HCT116 (cell line): ENCODE measurements around the gene TIMD4. TPM values are rescaled to one million over a fixed set of nuclear protein-coding genes. Genes with fewer than 3 reads are reported as not detected.

ENCODE experiments used
- ATAC-seq: fragments of 200-7000 bp; cut with Tn5 transposase; 2 replicates; pipeline ENCODE4 v1.9.1; 2020; ENCODE audit warnings: mild to moderate bottlenecking, moderate library complexity
- BruUV-seq: library from RNA; stranded (reverse); fragments of 400-500 nt; replicated peaks from 2 replicates; lab custom pipeline; 2021; lab: Mats Ljungman, UMichigan
- CTCF ChIA-PET: fragments of 300-600 bp; sonication (Branson Sonifier 250); formaldehyde crosslinking; loops from one replicate; lab custom pipeline; 2021; ENCODE audit warnings: antibody characterized with exemption; lab: Charles Lee
- POLR2A ChIA-PET: fragments of 300-600, 350-600 bp; sonication (Branson Sonifier 250); formaldehyde crosslinking; loops from one replicate; lab custom pipeline; 2021; ENCODE audit warnings: antibody characterized with exemption; lab: Charles Lee
- RAD21 ChIA-PET, 2 experiments: fragments of 300-600 bp; sonication (Branson Sonifier 250); formaldehyde crosslinking; loops; one replicate each; lab custom pipeline; 2023; ENCODE audit warnings: low total read pairs in 2 of 2; ENCODE audit not compliant: uncharacterized antibody in 2 of 2, unreplicated experiment in 2 of 2, low non-redundant PET in 1 of 2; lab: Charles Lee
- DNase-seq: peaks from one replicate; pipeline ENCODE4 v3.0.0-alpha.2; 2010; ENCODE audit warnings: low read depth, low spot score
- H2AFZ ChIP-seq: fragments of 200-600 bp; shearing (Covaris generic), sonication (generic); 2 replicates; pipeline ENCODE4 v1.6.1; 2017; ENCODE audit warnings: low read depth, mixed run types, mixed read lengths, antibody characterized with exemption, low read length; ENCODE audit not compliant: poor library complexity, severe bottlenecking
- H3K27ac ChIP-seq: 2 replicates; pipeline ENCODE4 v1.5.1; 2012; ENCODE audit warnings: low read depth, low read length
- H3K27me3 ChIP-seq: fragments of 200-600 bp; sonication (generic); 2 replicates; pipeline ENCODE4 v1.6.1; 2016; ENCODE audit warnings: mixed run types, low read length, mixed read lengths; ENCODE audit not compliant: insufficient read depth
- H3K36me3 ChIP-seq, 2 experiments: fragments of 200-500 bp in 1 of 2; fragments of 200-600 bp in 1 of 2; sonication (Bioruptor generic) in 1 of 2; sonication (generic) in 1 of 2; 2 replicates each; pipeline versions ENCODE4 v1.5.1 to v1.6.1; 2014 to 2016; ENCODE audit warnings: low read length in 2 of 2, inconsistent platforms in 1 of 2, mixed read lengths in 1 of 2, mixed run types in 1 of 2; ENCODE audit not compliant: insufficient read depth in 2 of 2, control insufficient read depth in 1 of 2
- H3K4me1 ChIP-seq, 2 experiments: fragments of 200-600 bp in 1 of 2; sonication (generic) in 1 of 2; 2 replicates each; pipeline versions ENCODE4 v1.5.1 to v1.6.1; 2012 to 2017; ENCODE audit warnings: low read length in 2 of 2, inconsistent platforms in 1 of 2, mild to moderate bottlenecking in 1 of 2, mixed read lengths in 1 of 2, mixed run types in 1 of 2, moderate library complexity in 1 of 2; ENCODE audit not compliant: insufficient read depth in 2 of 2, control insufficient read depth in 1 of 2
- H3K4me2 ChIP-seq: fragments of 200-600 bp; sonication (generic); 2 replicates; pipeline ENCODE4 v1.6.1; 2017; ENCODE audit warnings: mixed run types, low read length, mixed read lengths
- H3K4me3 ChIP-seq, 2 experiments: fragments of 200-600 bp in 1 of 2; sonication (generic) in 1 of 2; replicated peaks in 1 of 2; 2 replicates each; pipeline ENCODE4 v1.5.1; 2011 to 2016; ENCODE audit warnings: low read length in 2 of 2, control low read depth in 1 of 2, low read depth in 1 of 2, mild to moderate bottlenecking in 1 of 2, mixed read lengths in 1 of 2, mixed run types in 1 of 2
- H3K79me2 ChIP-seq: fragments of 200-600 bp; sonication (generic); 2 replicates; pipeline ENCODE4 v1.6.1; 2017; ENCODE audit warnings: mild to moderate bottlenecking, mixed run types, low read length, moderate library complexity, mixed read lengths; ENCODE audit not compliant: insufficient read depth
- H3K9ac ChIP-seq: fragments of 200-600 bp; sonication (generic); 2 replicates; pipeline ENCODE4 v1.6.1; 2016; ENCODE audit warnings: low read length, mixed read lengths
- H3K9me2 ChIP-seq: fragments of 200-600 bp; sonication (generic), shearing (Covaris generic); 2 replicates; pipeline ENCODE4 v1.6.1; 2017; ENCODE audit warnings: mixed run types, mild to moderate bottlenecking, moderate library complexity; ENCODE audit not compliant: insufficient read depth
- H3K9me3 ChIP-seq, 2 experiments: fragments of 200-500 bp in 1 of 2; fragments of 200-600 bp in 1 of 2; sonication (Bioruptor generic) in 1 of 2; sonication (generic) in 1 of 2; 2 replicates each; pipeline ENCODE4 v1.6.1; 2014 to 2017; ENCODE audit warnings: low read length in 2 of 2, mixed read lengths in 2 of 2, inconsistent platforms in 1 of 2, low read depth in 1 of 2, mild to moderate bottlenecking in 1 of 2, mixed run types in 1 of 2, moderate library complexity in 1 of 2; ENCODE audit not compliant: control insufficient read depth in 1 of 2, insufficient read depth in 1 of 2
- H4K20me1 ChIP-seq: fragments of 200-600 bp; sonication (generic), shearing (Covaris generic); 2 replicates; pipeline ENCODE4 v1.6.1; 2017; ENCODE audit warnings: mixed run types, mild to moderate bottlenecking, moderate library complexity; ENCODE audit not compliant: insufficient read depth
- CBX3 ChIP-seq: IDR thresholded peaks from 2 replicates; pipeline ENCODE4 v1.6.1; 2012; ENCODE audit warnings: low read depth
- CEBPB ChIP-seq: IDR thresholded peaks from 2 replicates; pipeline ENCODE4 v1.6.1; 2012; ENCODE audit warnings: low read depth
- EGR1 ChIP-seq: IDR thresholded peaks from 2 replicates; pipeline ENCODE4 v1.6.1; 2012; ENCODE audit warnings: low read depth
- EZH2 ChIP-seq: fragments of 200-600 bp; sonication (generic); IDR thresholded peaks from 2 replicates; pipeline ENCODE4 v1.6.1; 2017; ENCODE audit warnings: antibody characterized with exemption, mixed run types
- EZH2phosphoT487 ChIP-seq: fragments of 200-600 bp; IDR thresholded peaks from 2 replicates; pipeline ENCODE4 v1.6.1; 2018; ENCODE audit warnings: antibody characterized with exemption, borderline replicate concordance
- FOSL1 ChIP-seq: IDR thresholded peaks from 2 replicates; pipeline ENCODE4 v1.6.1; 2012; ENCODE audit warnings: low read depth
- JUND ChIP-seq: IDR thresholded peaks from 2 replicates; pipeline ENCODE4 v1.6.1; 2012
- POLR2A ChIP-seq: IDR thresholded peaks from 2 replicates; pipeline ENCODE4 v1.7.0; 2011; ENCODE audit warnings: borderline replicate concordance; ENCODE audit not compliant: insufficient read depth, insufficient read length; ENCODE audit errors: extremely low read depth
- POLR2AphosphoS5 ChIP-seq: IDR thresholded peaks from 2 replicates; pipeline ENCODE4 v1.6.1; 2011; ENCODE audit warnings: mild to moderate bottlenecking, low read depth, low read length, moderate library complexity
- RAD21 ChIP-seq: IDR thresholded peaks from 2 replicates; pipeline ENCODE4 v1.6.1; 2012; ENCODE audit warnings: low read depth, mild to moderate bottlenecking
- SIN3A ChIP-seq: IDR thresholded peaks from 2 replicates; pipeline ENCODE4 v1.6.1; 2012; ENCODE audit warnings: low read depth
- SP1 ChIP-seq: IDR thresholded peaks from 2 replicates; pipeline ENCODE4 v1.6.1; 2012; ENCODE audit warnings: low read depth
- SRF ChIP-seq: IDR thresholded peaks from 2 replicates; pipeline ENCODE4 v1.6.1; 2012; ENCODE audit warnings: low read depth
- YY1 ChIP-seq: IDR thresholded peaks from 2 replicates; pipeline ENCODE4 v1.6.1; 2011; ENCODE audit warnings: low read length, low read depth, moderate library complexity, mild to moderate bottlenecking; ENCODE audit not compliant: insufficient replicate concordance; ENCODE audit errors: extremely low read depth
- ZFX ChIP-seq: fragments of 450-650 bp; IDR thresholded peaks from 2 replicates; pipeline ENCODE4 v1.6.1; 2017
- ZNF274 ChIP-seq: fragments of 200-500 bp; sonication (Bioruptor generic); IDR thresholded peaks from 2 replicates; pipeline ENCODE4 v1.6.1; 2014; ENCODE audit warnings: mild to moderate bottlenecking, low read depth, low read length, inconsistent platforms
- intact Hi-C: fragments of 100-400 bp; cut with micrococcal nuclease; formaldehyde crosslinking; loops from 2 replicates; pipeline ENCODE4 v1.10.0; 2022
- total RNA-seq: library from RNA; stranded (reverse); gene quantifications from one replicate; pipeline ENCODE4 v1.2.1, GENCODE V29; 2021; ENCODE audit not compliant: unreplicated experiment
- TF ChIP-seq, protein P1 (sequence below): IDR thresholded peaks from 2 replicates; pipeline ENCODE4 v1.6.1; 2012
- TF ChIP-seq, protein P2 (sequence below): IDR thresholded peaks from 2 replicates; pipeline ENCODE4 v1.6.1; 2011; ENCODE audit warnings: mild to moderate bottlenecking, low read length, moderate library complexity; ENCODE audit not compliant: insufficient replicate concordance; ENCODE audit errors: extremely low read depth

The TIMD4 gene
- total RNA-seq, 1 experiment from 2014 or later = not detected

DNA sequence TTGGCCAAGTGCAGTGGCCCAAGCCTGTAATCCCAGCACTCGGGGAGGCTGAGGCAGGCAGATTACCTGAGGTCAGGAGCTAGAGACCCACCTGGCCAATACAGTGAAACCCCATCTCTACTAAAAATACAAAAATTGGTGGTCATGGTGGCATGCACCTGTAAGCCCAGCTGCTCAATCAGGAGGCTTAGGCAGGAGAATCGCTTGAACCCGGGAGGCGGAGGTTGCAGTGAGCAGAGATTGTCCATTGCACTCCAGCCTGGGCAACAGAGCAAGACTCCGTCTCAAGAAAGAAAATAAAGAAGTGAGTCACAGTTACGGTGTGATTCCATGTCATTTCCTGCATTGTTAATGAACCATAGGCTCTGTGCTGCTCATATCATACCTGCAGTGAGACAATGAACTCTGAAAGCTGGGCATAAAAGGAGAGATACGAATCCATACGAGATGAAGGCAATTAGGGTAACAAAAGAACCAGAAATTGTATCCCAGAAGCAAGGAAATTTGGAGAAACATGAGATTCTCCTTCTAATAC, 44.6 kb downstream of the TIMD4 start:
- no peak for ATAC-seq
- H3K9me3 ChIP-seq = no peaks in the 10 kb centered on the region
- H3K4me1 ChIP-seq = no peaks in the 10 kb centered on the region
- intact Hi-C loops = no loop called here
- H3K9me2 ChIP-seq = no peaks in the 10 kb centered on the region
- no TSS peak for BruUV-seq
- RAD21 ChIA-PET = no interaction called here
- H3K9ac ChIP-seq = no peak overlapping the region
- TF ChIP-seq SIN3A = no peak
- TF ChIP-seq POLR2A = no peak
- no peak for TF ChIP-seq EZH2
- TF ChIP-seq RAD21 = no peak
- no peak for TF ChIP-seq SRF
- no peak for TF ChIP-seq POLR2AphosphoS5
- no peak for TF ChIP-seq EZH2phosphoT487
- TF ChIP-seq ZNF274 = no peak
- TF ChIP-seq, protein P1, sequence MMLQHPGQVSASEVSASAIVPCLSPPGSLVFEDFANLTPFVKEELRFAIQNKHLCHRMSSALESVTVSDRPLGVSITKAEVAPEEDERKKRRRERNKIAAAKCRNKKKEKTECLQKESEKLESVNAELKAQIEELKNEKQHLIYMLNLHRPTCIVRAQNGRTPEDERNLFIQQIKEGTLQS = no peak
- no peak for TF ChIP-seq EGR1
- TF ChIP-seq SP1 = no peak
- TF ChIP-seq, protein P2, sequence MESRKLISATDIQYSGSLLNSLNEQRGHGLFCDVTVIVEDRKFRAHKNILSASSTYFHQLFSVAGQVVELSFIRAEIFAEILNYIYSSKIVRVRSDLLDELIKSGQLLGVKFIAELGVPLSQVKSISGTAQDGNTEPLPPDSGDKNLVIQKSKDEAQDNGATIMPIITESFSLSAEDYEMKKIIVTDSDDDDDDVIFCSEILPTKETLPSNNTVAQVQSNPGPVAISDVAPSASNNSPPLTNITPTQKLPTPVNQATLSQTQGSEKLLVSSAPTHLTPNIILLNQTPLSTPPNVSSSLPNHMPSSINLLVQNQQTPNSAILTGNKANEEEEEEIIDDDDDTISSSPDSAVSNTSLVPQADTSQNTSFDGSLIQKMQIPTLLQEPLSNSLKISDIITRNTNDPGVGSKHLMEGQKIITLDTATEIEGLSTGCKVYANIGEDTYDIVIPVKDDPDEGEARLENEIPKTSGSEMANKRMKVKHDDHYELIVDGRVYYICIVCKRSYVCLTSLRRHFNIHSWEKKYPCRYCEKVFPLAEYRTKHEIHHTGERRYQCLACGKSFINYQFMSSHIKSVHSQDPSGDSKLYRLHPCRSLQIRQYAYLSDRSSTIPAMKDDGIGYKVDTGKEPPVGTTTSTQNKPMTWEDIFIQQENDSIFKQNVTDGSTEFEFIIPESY = no peak
- no peak for TF ChIP-seq YY1
- no peak for TF ChIP-seq ZFX
- TF ChIP-seq FOSL1 = no peak
- no peak for TF ChIP-seq CBX3
- no peak for TF ChIP-seq CEBPB
- no peak for TF ChIP-seq JUND
- TF ChIP-seq, all 23 proteins: peak for 0
- Histone ChIP-seq H2AFZ (no peak overlapping the region), H3K79me2 (no peaks in the 10 kb centered on the region), H3K27ac (no peak overlapping the region), H3K4me2 (no peak overlapping the region), H3K36me3 (no peaks in the 10 kb centered on the region), H4K20me1 (no peaks in the 10 kb centered on the region), H3K27me3 (peaks cover 26% of the 10 kb centered on the region), H3K4me3 (no peak overlapping the region)
- ChIA-PET POLR2A (no interaction called here), CTCF (no interaction called here)
- DNase-seq = no peak
